Mucosa of descending colon (tissue), 3 donors: ENCODE measurements around the gene LACTBL1. TPM values are rescaled to one million over a fixed set of nuclear protein-coding genes. Genes with fewer than 3 reads are reported as not detected.
"Not testable (repeated sequence)": the region's sequence is repeated elsewhere in the genome, so short reads cannot be mapped to it uniquely, and the experiment has no call there.

Experiments
- ATAC-seq: fragments of 200-7000 bp; cut with Tn5 transposase; one replicate; pipeline ENCODE4 v1.9.1; 2020; ENCODE audit warnings: mild to moderate bottlenecking, moderate library complexity
- DNase-seq, 3 donors: peaks; one replicate each; pipeline ENCODE4 v3.0.0-alpha.2; 2020
- H3K36me3 ChIP-seq: fragments of 200-600 bp; one replicate; pipeline ENCODE4 v1.8.0; 2021; ENCODE audit warnings: low read depth, mild to moderate bottlenecking
- H3K4me1 ChIP-seq: fragments of 200-600 bp; one replicate; pipeline ENCODE4 v1.8.0; 2021; ENCODE audit warnings: low read depth, mild to moderate bottlenecking
- H3K4me3 ChIP-seq: fragments of 200-600 bp; one replicate; pipeline ENCODE4 v1.8.0; 2021; ENCODE audit warnings: mild to moderate bottlenecking
- H3K9me3 ChIP-seq: fragments of 200-600 bp; one replicate; pipeline ENCODE4 v1.8.0; 2021; ENCODE audit warnings: mild to moderate bottlenecking
- intact Hi-C, 2 donors: fragments of 100-400 bp; cut with DNase I in 1 of 2; cut with micrococcal nuclease in 1 of 2; formaldehyde crosslinking; loops; one replicate each; pipeline versions ENCODE4 v1.11.0 to v1.11.1; 2022; cut with DNase I, micrococcal nuclease
- total RNA-seq, 3 donors: library from RNA; stranded (reverse); fragmentation: NEBNext Ultra II Directional in 2 of 3; extraction: Animal tissue kit (Norgen Biotek cat#: 25700) in 2 of 3; gene quantifications; one replicate each; pipeline versions ENCODE4 v1.2.1 to v1.2.4, GENCODE V29; 2021 to 2023
- TF ChIP-seq, protein P1 (sequence below): fragments of 200-600 bp; IDR thresholded peaks from one replicate; pipeline ENCODE4 v1.8.0; 2022; ENCODE audit warnings: antibody characterized with exemption, mild to moderate bottlenecking
- donor health status: DM: no; HTN: no; CAD: no; lungs with moderate emphysema.
- donor health status: DM: no; HTN: no; CAD: no.
- donor health status: DM: no; HTN: yes; CAD: no.

Gene LACTBL1
- total RNA-seq, 3 donors from 2014 or later = not detected

DNA sequence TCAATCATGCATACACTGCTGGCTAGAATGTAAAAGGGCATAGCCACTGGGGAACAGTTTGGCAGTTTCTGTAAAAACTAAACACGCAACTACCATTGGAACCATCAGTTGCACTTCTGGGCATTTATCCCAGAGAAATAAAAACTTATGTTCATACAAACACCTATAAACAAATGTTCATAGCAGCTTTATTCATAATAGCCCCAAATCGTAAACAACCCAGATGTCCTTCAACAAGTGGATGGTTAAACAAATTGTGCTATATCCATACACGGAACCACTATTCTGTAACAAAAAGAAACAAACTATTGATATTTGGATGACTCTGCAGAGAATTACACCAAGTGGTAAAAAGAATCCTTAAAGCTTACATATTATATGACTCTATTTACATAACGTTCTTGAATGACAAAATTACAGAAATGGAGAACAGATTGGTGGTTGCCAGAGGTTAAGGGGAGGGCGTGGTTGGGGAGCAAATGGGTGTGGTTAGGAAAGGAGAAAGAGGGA is 22.8 kb downstream of the LACTBL1 start:
- TF ChIP-seq, protein P1, sequence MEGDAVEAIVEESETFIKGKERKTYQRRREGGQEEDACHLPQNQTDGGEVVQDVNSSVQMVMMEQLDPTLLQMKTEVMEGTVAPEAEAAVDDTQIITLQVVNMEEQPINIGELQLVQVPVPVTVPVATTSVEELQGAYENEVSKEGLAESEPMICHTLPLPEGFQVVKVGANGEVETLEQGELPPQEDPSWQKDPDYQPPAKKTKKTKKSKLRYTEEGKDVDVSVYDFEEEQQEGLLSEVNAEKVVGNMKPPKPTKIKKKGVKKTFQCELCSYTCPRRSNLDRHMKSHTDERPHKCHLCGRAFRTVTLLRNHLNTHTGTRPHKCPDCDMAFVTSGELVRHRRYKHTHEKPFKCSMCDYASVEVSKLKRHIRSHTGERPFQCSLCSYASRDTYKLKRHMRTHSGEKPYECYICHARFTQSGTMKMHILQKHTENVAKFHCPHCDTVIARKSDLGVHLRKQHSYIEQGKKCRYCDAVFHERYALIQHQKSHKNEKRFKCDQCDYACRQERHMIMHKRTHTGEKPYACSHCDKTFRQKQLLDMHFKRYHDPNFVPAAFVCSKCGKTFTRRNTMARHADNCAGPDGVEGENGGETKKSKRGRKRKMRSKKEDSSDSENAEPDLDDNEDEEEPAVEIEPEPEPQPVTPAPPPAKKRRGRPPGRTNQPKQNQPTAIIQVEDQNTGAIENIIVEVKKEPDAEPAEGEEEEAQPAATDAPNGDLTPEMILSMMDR = no peak
- Histone ChIP-seq H3K4me3 (no peak overlapping the region), H3K9me3 (no peaks in the 10 kb centered on the region), H3K36me3 (no peaks in the 10 kb centered on the region), H3K4me1 (no peaks in the 10 kb centered on the region)
- no peak for DNase-seq
- no peak for ATAC-seq
- intact Hi-C loops = no loop called here

DNA sequence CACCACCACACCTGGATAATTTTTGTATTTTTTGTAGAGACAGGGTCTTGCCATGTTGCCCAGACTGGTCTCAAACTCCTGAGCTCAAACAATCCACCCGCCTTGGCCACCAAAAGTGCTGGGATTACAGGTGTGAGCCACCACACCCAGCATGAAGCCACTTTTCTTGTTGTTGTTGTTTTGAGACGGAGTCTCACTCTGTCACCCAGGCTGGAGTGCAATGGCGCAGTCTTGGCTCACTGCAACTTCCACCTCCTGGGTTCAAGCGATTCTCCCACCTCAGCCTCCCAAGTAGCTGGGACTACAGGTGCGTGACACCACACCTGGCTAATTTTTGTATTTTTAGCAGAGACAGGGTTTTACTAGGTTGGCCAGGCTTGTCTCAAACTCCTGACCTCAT is 27.5 kb downstream of the LACTBL1 start:
- DNase-seq, intact Hi-C loops: not testable (repeated sequence)

DNA sequence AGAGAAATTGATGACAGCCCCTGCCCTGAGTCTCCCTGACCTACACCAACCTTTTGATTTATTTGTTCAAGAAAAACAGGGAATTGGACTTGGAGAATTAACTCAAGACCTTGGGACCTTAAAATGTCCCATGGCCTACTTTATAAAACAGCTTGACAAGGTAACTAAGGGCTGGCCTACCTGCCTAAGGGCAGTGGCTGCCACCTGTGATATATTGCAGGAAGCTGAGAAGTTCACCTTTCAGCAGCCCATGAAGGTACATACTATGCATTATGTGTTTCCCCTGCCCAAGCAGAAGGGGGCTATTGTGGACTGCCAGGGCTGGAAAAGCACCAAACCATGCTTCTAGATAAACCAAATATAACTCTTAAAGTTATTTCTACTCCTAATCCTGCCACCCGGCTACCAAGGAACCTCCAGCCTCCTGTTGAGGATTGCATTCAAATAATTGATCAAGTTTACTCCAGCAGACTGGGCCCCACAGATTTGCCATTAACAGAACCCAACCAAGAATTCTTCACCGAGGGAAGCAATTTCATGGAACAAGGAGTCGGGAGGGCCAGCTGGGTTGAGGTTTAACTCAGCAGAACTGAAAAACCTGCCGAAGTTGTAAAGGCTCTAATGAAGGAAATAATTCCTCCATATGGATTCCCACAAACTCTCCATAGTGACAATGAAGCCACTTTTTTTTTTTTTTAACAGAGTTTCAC is 28.2 kb downstream of the LACTBL1 start:
- no peak for ATAC-seq
- Histone ChIP-seq H3K9me3 (peaks cover 2% of the 10 kb centered on the region), H3K36me3 (no peaks in the 10 kb centered on the region), H3K4me1 (no peaks in the 10 kb centered on the region), H3K4me3 (no peak overlapping the region)
- TF ChIP-seq, protein P1 = no peak
- DNase-seq = no peak
- intact Hi-C loops = no loop called here

More for the DNA sequence above, 27.5 kb downstream of the LACTBL1 start:
- H3K36me3 ChIP-seq, H3K4me1 ChIP-seq, H3K4me3 ChIP-seq, H3K9me3 ChIP-seq, ATAC-seq: not testable (repeated sequence)

DNA sequence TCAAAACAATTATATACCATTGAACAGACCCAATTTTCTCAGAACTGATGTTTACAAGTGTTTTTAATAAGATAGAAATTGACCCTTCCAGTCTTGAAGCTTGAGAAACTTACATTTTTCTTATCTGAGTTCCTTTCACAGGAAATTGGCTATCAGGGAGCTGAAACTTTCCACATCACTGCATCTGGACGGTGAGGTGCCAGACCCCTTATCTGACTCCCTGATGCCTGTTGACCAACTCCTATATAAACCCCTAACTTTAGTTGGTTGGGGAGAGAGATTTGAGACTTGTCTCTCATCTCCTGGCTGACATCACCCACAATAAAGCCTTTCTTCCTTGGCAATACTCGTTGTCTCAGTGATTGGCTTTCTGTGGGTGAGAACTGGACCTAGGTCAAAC is 31.4 kb downstream of the LACTBL1 start:
- Histone ChIP-seq H3K4me3 (no peak overlapping the region), H3K9me3 (peaks cover 2% of the 10 kb centered on the region), H3K36me3 (no peaks in the 10 kb centered on the region), H3K4me1 (no peaks in the 10 kb centered on the region)
- DNase-seq = no peak
- TF ChIP-seq, protein P1 = no peak
- intact Hi-C loops = no loop called here
- no peak for ATAC-seq

DNA sequence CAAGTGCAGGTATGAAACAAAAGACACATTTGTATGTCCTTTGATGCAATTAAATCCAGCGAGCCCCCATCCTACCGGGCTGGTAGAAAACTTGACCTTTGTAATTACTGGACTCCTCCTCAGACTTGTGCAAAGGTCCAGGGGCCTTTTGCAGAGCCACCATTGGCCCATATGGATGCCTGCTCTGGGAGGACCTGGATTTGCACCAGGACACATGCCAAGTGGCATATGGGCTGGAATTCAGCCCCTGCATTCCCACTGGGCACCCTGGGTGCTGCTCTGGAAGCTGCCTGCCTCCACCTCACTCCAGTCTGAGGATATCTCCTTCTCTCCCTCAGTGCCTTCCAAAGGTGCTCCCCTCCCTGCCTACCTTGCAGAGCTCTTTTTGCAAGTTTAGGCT is 36.0 kb downstream of the LACTBL1 start:
- ATAC-seq (no peak), DNase-seq (no peak)
- Histone ChIP-seq H3K36me3 (no peaks in the 10 kb centered on the region), H3K9me3 (peaks cover 2% of the 10 kb centered on the region), H3K4me3 (no peak overlapping the region), H3K4me1 (no peaks in the 10 kb centered on the region)
- intact Hi-C loops = no loop called here
- TF ChIP-seq, protein P1 = no peak

DNA sequence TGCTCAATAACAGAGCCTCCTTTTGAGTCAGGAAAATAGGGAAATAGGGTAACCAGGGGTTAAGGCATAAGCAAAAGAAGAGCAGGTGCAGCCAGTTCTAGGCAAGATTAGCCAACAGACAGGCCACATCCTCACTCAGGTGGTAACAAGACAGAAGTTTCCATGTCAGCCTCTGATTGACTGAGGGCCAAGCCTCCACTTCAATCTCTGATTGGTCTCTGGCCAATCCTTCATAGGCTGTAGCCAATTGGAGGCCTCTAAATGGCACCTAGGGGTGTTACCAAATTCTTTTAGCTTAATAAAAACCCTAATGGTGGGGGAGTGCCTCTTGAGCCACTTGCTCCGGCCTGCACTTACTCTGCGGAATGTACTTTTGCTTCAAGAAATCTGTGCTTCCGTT is 37.2 kb downstream of the LACTBL1 start:
- Histone ChIP-seq H3K9me3 (no peaks in the 10 kb centered on the region), H3K4me1 (no peaks in the 10 kb centered on the region), H3K36me3 (no peaks in the 10 kb centered on the region), H3K4me3 (no peak overlapping the region)
- DNase-seq (no peak), ATAC-seq (no peak)
- intact Hi-C loops = no loop called here
- TF ChIP-seq, protein P1 = no peak
